Sciatic nerve (tissue), 2 donors: Measurements from ENCODE around the gene ZNF281. TPM values are rescaled to one million over a fixed set of nuclear protein-coding genes. Genes with fewer than 3 reads are reported as not detected.
"Not testable (repeated sequence)": the region's sequence is repeated elsewhere in the genome, so short reads cannot be mapped to it uniquely, and the experiment has no call there.

Experiments
- ATAC-seq: fragments of 200-7000 bp; cut with Tn5 transposase; one replicate; pipeline ENCODE4 v1.9.1; 2020; ENCODE audit warnings: mild to moderate bottlenecking, moderate library complexity
- DNase-seq: peaks from one replicate; pipeline ENCODE4 v3.0.0-alpha.2; 2020; ENCODE audit warnings: low spot score
- intact Hi-C: fragments of 100-400 bp; cut with DNase I; formaldehyde crosslinking; loops from one replicate; pipeline ENCODE4 v1.14.2; 2022
- total RNA-seq: library from RNA; stranded (reverse); fragmentation: NEBNext Ultra II Directional; extraction: Animal tissue kit (Norgen Biotek cat#: 25700); gene quantifications from one replicate; pipeline ENCODE4 v1.2.1, GENCODE V29; 2021
- donor health status: DM: no; HTN: no; CAD: no.
- donor health status: DM: no; HTN: no; CAD: no.

The ZNF281 gene
- total RNA-seq, 1 donor from 2014 or later = 16.1 TPM

DNA sequence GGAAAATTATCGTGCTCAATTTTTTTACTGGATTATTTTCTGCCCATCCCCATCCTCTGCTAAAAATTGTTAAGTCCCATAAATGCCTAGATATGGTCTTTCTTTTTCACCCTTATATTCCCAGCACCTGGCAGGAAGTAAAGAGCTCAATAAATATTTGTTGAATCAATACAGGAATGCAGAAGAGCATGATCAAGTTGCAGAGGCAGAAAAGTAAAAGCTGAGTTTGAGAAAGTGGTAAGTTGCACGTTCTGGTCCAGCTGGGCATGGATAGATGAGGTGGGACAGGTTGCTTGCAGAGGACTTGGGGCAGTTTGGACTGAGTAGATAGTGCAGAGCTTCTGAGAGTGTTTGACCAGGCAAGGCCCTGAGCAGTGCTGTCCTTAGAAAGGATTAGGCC is 40.1 kb downstream of the ZNF281 start:
- DNase-seq = no peak
- no peak for ATAC-seq
- intact Hi-C loops = no loop called here

- ATAC-seq (no peak), DNase-seq (no peak)
- intact Hi-C loops = no loop called here
Measured at GRCh38 chr1:200369131-200369530, 40.7 kb downstream of the ZNF281 start.

DNA sequence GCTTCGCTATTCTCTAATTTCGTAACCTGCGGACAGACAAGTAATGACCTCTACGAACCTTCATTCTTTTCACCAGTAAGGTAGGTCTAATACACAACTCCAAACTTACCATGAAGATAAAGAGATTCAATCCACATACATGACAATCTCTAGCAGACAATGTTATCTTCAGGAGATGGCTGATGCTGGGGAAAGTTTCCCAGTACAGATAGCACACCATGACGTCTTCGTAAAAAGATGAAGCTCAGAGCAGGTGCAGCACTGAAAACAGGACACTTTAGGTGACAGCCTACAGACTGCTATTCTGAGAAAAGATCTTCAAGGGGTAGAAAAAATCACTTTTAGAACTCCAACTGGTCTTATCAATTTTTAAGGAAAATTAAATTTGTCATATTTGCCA is 41.3 kb downstream of the ZNF281 start:
- intact Hi-C loops = no loop called here
- DNase-seq (no peak), ATAC-seq (no peak)

DNA sequence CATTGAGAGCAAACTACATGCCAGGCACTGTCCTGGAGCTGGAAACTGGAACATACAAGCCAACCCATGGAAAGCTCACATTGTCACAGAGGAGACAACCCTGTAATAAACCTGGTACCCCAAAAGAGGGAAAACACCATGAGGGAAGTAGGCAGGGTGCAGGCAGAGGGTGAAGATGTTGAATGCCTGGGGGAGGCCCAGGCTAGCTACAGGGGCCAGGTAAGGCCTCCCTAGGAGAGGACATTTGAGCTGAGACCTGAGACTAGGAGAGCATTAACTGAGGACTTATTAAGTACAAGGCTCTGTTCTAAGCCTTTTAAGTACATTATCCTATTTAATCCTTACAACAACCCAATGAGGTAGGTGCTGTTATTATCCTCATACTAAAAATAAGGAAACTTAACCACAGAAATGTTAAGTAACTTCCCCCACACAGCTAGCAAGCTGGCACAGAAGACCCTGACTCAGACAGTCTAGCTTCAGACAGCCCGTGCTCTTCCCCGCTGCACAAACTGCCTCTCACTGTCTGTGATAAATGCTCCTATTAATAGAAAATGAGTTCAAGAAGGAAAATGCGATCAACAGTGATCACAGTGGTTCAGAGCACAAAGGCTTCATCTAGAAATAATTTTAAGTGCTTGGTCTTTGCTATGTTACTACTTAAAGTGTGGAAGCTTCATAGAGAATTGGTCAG is 41.8 kb downstream of the ZNF281 start:
- no peak for DNase-seq
- no peak for ATAC-seq
- intact Hi-C loops = no loop called here

GRCh38 chr1:200366577-200367253 is 43.1 kb downstream of the ZNF281 start:
- ATAC-seq (no peak), DNase-seq (no peak)
- intact Hi-C loops = no loop called here

DNA sequence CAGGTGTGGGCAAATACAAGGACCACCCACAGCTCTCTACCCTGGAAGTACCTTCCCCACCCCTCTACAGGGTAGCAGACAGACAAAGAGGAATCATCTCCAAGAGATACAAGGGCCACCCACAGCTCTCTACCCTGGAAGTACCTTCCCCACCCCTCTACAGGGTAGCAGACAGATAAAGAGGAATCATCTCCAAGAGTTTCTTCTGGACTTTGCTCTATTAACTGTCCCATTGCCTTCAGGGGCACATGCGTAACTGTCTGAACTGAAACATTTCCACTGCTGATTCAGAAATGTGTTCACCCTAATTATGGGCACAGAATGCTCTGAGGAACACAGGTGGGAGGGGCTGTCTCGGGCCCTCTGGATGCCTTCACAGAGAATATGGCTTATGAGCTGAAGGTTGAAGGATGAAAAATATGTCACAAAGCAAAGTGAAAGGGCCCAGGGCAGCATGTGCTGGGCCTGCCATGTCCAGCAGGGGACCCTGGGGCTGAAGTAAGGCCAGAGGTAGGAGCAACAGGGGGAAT is 43.9 kb downstream of the ZNF281 start:
- DNase-seq (no peak), ATAC-seq (no peak)
- intact Hi-C loops = no loop called here

DNA sequence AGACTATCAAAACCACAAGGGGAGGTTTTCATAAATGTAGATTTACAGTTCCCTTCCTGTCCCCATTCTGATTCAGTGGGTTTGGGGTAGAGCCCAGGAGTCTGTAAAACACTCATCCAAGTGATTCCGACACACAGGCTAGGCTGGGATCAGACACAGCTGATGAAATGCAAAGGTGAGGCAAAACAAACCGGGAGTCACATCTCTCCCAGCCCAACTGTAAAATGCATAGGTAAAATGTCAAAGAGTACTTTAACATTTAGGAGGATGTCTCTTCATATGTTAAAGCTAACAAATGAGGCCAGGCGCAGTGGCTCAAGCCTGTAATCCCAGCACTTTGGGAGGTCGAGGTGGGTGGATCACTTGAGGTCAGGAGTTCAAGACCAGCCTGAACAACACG is 45.0 kb downstream of the ZNF281 start:
- intact Hi-C loops = no loop called here
- DNase-seq (no peak), ATAC-seq (no peak)

DNA sequence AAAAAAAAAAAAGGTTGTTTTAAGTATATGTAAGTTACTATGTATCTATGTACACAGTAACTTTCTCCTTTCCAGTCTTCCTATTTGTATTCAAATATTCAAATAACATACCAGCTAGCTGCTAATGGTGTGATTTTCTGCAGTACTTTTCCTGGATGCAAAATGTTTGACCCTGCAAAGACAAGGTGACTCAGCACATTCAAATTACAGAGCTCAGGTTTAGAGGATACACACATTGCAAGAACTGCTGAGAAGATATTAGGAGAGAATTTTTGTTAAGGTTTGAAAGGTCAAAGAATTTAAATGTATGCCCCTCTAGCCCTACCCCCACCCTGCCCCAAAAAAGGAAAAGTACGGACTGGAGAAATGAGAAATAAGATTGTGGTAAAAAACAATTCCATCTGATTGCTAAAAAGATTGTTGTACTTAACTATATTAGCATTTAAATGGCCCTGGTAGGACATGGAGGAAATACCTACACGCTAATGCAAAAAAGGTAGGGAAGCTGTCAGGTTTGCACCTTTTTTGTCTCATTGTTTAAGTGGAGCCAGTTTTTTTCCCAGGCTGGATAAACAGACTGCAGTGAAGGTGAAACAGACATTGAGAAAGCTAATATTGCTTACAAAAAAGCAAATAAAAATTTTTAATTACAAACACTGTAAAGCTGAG is 45.6 kb downstream of the ZNF281 start:
- no peak for ATAC-seq
- intact Hi-C loops = no loop called here
- no peak for DNase-seq

DNA sequence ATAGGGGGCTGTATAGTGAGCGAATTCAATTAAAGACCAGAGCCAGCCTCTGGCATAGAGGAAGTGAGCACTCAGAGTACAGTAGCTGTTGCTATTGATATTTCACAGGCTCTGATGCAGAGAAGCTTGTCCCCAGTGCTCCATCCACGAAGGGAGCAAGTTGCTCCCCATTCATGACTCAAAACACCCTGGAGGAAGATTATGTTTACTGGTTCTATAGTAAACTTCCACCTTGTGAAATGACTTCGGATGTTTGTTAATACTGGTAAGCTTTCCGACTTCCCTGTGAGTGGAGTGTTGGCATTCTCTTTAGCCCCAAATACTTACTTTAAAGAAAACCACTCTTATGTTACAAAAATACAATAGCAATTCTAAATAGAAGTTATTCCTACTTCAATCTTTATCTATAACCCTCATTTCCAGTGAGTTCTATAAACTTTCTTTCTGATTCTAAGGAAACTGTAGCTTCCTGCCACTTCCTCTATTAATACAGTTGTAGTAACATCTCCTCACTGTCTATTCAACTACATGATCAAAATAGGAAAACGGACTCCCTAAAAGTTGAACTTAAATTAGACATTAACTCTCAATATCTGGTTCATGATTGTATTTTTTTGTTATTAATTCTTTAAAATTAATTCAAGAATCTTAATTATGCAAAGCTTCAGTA is 46.4 kb downstream of the ZNF281 start:
- intact Hi-C loops = no loop called here
- no peak for ATAC-seq
- no peak for DNase-seq

DNA sequence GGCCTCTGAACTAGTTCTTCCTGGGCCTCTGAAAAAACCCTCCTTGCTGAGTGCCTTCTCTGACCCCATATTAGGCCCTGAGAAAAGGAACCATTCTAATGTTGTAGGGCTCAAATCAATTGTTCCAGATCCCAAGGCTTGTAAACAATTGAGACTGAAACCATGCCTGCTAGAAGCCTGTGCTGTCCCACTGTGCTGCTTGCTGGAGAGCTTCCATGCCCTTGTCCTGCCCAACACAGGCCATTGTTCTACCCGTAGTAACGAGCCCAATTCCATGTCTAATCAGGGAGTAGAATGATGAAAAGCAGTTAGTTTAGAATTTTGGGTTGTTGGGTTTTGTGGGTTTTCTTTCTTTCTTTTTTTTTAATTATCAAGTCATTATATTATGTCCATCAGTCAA is 47.4 kb downstream of the ZNF281 start:
- ATAC-seq (no peak), DNase-seq (no peak)
- intact Hi-C loops = no loop called here

DNA sequence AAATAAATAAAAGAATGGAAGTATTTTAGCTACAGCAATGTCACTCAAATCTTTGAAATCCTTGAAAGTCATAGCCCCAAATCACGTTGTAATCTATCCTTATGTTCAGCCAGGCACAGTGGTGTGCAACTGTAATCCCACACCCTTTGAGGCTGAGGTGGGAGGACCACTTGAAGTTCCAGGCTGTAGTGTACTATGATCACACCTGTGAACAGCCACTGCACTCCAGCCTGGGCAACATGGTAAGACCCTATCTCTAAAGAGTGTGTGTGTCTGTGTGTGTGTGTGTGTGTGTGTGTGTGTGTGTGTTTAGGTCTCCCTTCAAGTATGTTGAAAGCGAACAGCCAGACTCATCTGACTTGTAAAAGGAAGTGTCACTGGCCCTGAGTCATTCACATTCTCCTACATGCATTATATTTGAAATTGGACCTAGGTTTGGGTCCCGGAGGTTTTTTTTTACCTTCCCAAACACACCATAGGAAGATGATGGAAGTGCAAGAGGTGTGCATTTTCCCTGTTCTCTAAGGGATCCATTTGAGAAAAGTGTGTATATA is 50.1 kb downstream of the ZNF281 start:
- DNase-seq (no peak), ATAC-seq (no peak)
- intact Hi-C loops = no loop called here

DNA sequence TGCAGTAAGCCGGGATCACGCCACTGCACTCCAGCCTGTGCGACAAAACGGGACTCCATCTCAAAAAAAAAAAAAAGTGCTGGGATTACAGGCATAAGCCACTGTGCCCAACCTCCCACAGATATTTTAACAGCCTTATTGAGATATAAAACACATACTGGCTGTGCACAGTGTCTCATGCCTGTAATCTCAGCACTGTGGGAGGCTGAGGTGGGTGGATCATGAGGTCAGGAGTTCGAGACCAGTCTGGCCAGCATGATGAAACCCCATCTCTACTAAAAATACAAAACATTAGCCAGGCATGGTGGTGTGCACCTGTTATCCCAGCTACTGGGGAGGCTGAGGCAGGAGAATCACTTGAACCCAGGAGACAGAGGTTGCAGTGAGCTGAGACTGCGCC is 51.9 kb downstream of the ZNF281 start:
- DNase-seq, intact Hi-C loops, ATAC-seq: not testable (repeated sequence)

DNA sequence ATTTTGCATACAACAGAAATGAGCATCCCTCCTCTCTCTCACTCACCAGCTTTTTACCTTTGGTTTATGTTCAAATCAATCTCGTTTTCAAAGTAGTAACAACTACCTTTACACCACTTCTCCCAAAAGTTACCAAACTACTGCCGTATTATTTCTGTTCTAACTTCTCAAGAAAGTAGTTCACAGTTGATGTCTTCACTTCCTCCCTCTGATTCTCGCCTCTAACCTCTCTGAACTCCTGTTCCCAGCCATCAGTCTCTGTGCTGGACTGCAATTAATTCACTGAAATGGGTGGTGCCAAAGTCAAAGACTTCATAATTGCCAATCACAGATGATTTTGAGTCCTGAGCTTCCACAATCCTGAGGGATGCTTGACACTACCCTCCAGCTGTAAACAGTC is 54.0 kb downstream of the ZNF281 start:
- DNase-seq (no peak), ATAC-seq (no peak)
- intact Hi-C loops = no loop called here

Other genes starting within 250 kb of the ZNF281 start
- gene KIF14, start 210.7 kb upstream of the ZNF281 start, total RNA-seq = 0.22 TPM